ENCODE data around the gene UBE2I.

The UBE2I gene

DNA sequence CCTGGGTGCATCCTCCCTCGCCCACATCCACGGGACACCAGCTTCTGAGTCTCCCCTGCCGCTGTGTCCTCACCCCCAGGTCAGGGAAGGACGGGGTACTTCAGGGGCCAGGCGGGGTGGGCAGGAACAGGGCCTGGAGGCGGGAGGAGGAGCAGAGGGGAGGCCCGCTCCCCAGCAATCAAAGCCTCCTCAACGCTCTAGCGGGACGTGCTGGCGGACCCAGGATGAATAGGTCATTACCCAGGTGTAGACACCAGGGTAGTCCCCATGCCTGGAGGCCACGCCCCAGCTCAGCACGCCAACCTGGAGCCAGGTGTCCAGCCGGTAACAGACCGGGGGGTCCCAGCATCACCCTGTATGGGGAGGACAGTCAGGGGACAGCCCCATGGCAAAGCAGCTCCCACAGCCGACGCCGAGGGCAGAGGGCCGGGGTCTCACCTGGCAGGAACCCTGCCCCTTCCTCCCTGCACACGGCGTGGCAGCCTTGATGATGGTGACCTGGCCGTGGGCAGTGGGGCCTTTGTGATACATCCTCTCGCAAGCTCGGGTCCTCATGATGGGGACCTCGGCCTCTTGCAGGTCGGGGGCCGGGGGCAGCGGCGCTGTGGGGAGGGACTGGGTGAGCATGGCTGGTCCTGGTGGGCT lies 29.4 kb upstream of the UBE2I start:
- TF ChIP-seq CTCF (IDR thresholded peaks at IDR 0.05) = no peak
- Histone ChIP-seq H3K27me3 (peaks cover 67% of the 10 kb centered on the region), H3K9me3 (no peaks in the 10 kb centered on the region), H3K27ac (no peak overlapping the region), H3K36me3 (no peaks in the 10 kb centered on the region), H3K4me3 (ENCODE audit: low read depth in 1 of 2, low read length in 1 of 2) (no peak overlapping the region), H3K4me1 (ENCODE audit: control insufficient read depth in 1 of 2, insufficient read depth in 1 of 2, low read depth in 1 of 2, low read length in 1 of 2) (no peaks in the 10 kb centered on the region)

DNA sequence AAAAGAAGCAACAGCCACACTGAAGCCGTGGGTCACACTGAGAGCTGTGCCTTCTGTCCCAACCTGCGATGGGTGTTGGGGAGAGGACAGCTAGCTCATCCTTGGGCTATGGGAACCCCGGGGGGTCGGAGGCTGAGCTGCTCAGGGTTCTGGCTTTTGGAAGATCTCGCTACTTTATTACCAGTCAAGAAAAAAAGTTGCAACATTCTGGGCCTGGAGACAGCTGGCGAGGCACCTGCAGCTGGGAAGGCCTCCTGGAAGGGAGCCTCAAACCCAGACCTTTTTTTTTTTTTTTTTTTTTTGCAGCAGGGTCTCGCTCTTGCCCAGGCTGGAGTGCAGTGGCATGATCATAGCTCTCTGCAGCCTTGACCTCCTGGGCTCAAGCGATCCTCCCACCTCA lies 28.7 kb upstream of the UBE2I start:
- no peak for TF ChIP-seq CTCF (IDR thresholded peaks at IDR 0.05)
- Histone ChIP-seq H3K4me1 (ENCODE audit: control insufficient read depth in 1 of 2, insufficient read depth in 1 of 2, low read depth in 1 of 2, low read length in 1 of 2) (no peaks in the 10 kb centered on the region), H3K36me3 (no peaks in the 10 kb centered on the region), H3K4me3 (ENCODE audit: low read depth in 1 of 2, low read length in 1 of 2) (no peak overlapping the region), H3K9me3 (no peaks in the 10 kb centered on the region), H3K27me3 (peaks cover 66% of the 10 kb centered on the region), H3K27ac (no peak overlapping the region)

DNA sequence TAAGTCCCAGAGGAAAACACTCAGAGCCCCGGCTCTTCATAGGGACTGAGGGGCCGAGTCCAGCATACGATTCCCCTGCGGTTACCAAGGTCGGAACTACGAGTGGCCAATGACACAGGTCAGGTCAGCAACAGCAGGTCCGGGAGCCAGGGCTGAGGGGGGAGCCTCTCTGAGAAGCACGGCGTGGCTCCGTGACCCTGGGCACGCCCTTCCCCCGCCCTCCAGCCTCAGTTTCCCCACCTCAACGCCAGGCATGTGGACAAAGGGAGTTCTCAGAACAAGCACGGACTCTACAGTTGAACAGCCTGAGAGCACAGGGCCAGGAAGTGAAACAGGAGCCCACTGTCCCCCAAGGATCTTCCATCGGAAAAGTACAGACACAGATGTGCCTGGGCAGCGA lies 27.9 kb upstream of the UBE2I start:
- H3K4me3 ChIP-seq (ENCODE audit: low read depth in 1 of 2, low read length in 1 of 2) = no peak overlapping the region
- no peaks in the 10 kb centered on the region for H3K4me1 ChIP-seq (ENCODE audit: control insufficient read depth in 1 of 2, insufficient read depth in 1 of 2, low read depth in 1 of 2, low read length in 1 of 2)
- no peak for TF ChIP-seq CTCF (IDR thresholded peaks at IDR 0.05)
- H3K27me3 ChIP-seq = peaks cover 66% of the 10 kb centered on the region
- no peaks in the 10 kb centered on the region for H3K36me3 ChIP-seq
- no peak overlapping the region for H3K27ac ChIP-seq
- H3K9me3 ChIP-seq = no peaks in the 10 kb centered on the region

DNA sequence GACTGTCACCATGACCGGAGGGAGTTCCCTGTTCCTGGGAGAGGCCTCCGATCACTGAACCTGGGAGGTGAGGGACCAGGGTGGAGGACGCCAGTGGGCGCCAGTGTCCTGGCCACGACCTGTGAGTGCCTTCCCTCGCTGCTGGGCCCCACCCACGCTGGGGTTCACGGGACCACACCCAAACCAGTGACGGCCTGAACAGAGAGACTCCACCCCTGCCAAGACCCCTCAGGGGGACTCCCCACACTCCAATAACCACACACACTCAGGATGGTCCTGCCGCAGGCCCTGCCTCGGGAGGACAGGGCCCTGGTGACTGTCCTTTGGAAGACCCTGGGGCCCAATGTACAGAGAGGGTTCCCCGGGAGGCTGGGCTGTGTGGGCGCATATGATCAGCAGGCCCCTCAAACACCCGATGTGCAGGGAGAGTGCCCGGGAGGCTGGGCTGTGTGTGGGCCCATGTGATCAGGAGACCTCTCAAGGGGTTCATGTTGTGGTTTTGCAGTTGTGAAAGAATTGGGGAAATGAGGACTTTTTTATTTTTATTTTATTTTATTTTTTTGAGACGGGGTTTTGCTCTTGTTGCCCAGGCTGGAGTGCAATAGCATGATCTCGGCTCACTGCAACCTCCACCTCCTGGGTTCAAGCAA lies 27.0 kb upstream of the UBE2I start:
- Histone ChIP-seq H3K4me3 (ENCODE audit: low read depth in 1 of 2, low read length in 1 of 2) (no peak overlapping the region), H3K27ac (no peak overlapping the region), H3K4me1 (ENCODE audit: control insufficient read depth in 1 of 2, insufficient read depth in 1 of 2, low read depth in 1 of 2, low read length in 1 of 2) (no peaks in the 10 kb centered on the region), H3K36me3 (no peaks in the 10 kb centered on the region), H3K27me3 (peaks cover 66% of the 10 kb centered on the region), H3K9me3 (no peaks in the 10 kb centered on the region)
- TF ChIP-seq CTCF (IDR thresholded peaks at IDR 0.05) = no peak

DNA sequence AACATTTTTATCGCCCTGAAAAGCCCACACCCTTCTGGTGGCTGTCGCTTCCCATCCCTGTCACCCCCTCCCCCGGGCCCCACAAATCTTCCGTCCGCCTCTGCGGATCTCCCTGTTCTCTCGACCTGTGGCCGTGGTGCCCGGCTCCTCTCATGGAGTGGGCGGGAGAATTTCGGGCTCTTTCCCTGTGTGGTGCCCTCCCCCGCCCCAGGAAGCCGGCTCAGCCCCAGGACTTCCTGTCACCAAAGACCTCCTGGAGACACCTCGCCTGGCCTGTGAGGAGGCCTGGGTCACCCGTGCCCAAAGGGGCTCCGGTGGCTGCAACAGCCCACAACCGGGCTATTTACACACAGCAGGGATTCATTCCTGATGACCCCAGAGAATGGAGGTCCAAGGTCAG lies 26.1 kb upstream of the UBE2I start:
- no peak for TF ChIP-seq CTCF (IDR thresholded peaks at IDR 0.05)
- no peaks in the 10 kb centered on the region for H3K36me3 ChIP-seq

More for the DNA sequence above, 26.1 kb upstream of the UBE2I start:
- H3K4me1 ChIP-seq (ENCODE audit: control insufficient read depth in 1 of 2, insufficient read depth in 1 of 2, low read depth in 1 of 2, low read length in 1 of 2) = no peaks in the 10 kb centered on the region
- H3K27me3 ChIP-seq = peaks cover 66% of the 10 kb centered on the region
- no peak overlapping the region for H3K27ac ChIP-seq
- H3K4me3 ChIP-seq (ENCODE audit: low read depth in 1 of 2, low read length in 1 of 2) = no peak overlapping the region
- H3K9me3 ChIP-seq = no peaks in the 10 kb centered on the region
